Pons (tissue), 1 donor: ENCODE data around the gene STPG1.
"Not testable (repeated sequence)": the region's sequence is repeated elsewhere in the genome, so short reads cannot be mapped to it uniquely, and the experiment has no call there.

Experiments used
- DNase-seq: peaks from one replicate; pipeline ENCODE4 v3.0.0-alpha.2; 2016; ENCODE audit warnings: low spot score

The STPG1 gene

GRCh38 chr1:24413350-24414163, at the start of gene STPG1:
Gene STPG1, minus strand, starts transcription at chr1:24413782. Its CDS starts 12,394 bp downstream, at chr1:24401388.
- DNase-seq = peak; percentile 91

- DNase-seq = not testable (repeated sequence)
Measured at GRCh38 chr1:24462128-24462527, 48.5 kb upstream of the STPG1 start.

- no peak for DNase-seq
Measured at GRCh38 chr1:24459551-24460266, 46.1 kb upstream of the STPG1 start.

- no peak for DNase-seq
Measured at GRCh38 chr1:24457866-24458265, 44.3 kb upstream of the STPG1 start.

GRCh38 chr1:24455272-24455671, 41.7 kb upstream of the STPG1 start:
- DNase-seq = no peak

- DNase-seq = no peak
Measured at GRCh38 chr1:24454673-24455072, 41.1 kb upstream of the STPG1 start.

- DNase-seq = no peak
Measured at GRCh38 chr1:24452922-24453485, 39.4 kb upstream of the STPG1 start.

GRCh38 chr1:24451746-24452145, 38.2 kb upstream of the STPG1 start:
- DNase-seq = no peak

GRCh38 chr1:24450857-24451397, 37.3 kb upstream of the STPG1 start:
- no peak for DNase-seq

GRCh38 chr1:24450316-24450715, 36.7 kb upstream of the STPG1 start:
- DNase-seq = no peak

GRCh38 chr1:24446446-24446845, 32.9 kb upstream of the STPG1 start:
- not testable (repeated sequence) for DNase-seq

GRCh38 chr1:24443241-24443656, 29.7 kb upstream of the STPG1 start:
- DNase-seq = peak; percentile 84

GRCh38 chr1:24442764-24443163, 29.2 kb upstream of the STPG1 start:
- DNase-seq = no peak

GRCh38 chr1:24441996-24442668, 28.6 kb upstream of the STPG1 start:
- no peak for DNase-seq

- DNase-seq = no peak
Measured at GRCh38 chr1:24441480-24441879, 27.9 kb upstream of the STPG1 start.

GRCh38 chr1:24440436-24440835, 26.9 kb upstream of the STPG1 start:
- DNase-seq = no peak

- DNase-seq = peak; percentile 79
Measured at GRCh38 chr1:24438423-24438901, 24.9 kb upstream of the STPG1 start.

- peak; percentile 38 for DNase-seq
Measured at GRCh38 chr1:24437631-24438396, 24.2 kb upstream of the STPG1 start.

- DNase-seq = peak; percentile 91
Measured at GRCh38 chr1:24435782-24436365, 22.3 kb upstream of the STPG1 start.

GRCh38 chr1:24427545-24427862, 13.9 kb upstream of the STPG1 start:
- DNase-seq = no peak
